Renal cortex interstitium (tissue), 11 donors: ENCODE data around the gene LGALS1. TPM values are rescaled to one million over a fixed set of nuclear protein-coding genes. Genes with fewer than 3 reads are reported as not detected.
"Not testable (repeated sequence)": the region's sequence is repeated elsewhere in the genome, so short reads cannot be mapped to it uniquely, and the experiment has no call there.

Source experiments
- DNase-seq, 11 donors: peaks; one replicate each; pipeline ENCODE4 v3.0.0-alpha.2; 2013; ENCODE audit warnings: low read depth in 9 of 11, low spot score in 4 of 11; ENCODE audit errors: extremely low read depth in 1 of 11
- polyA plus RNA-seq, 3 donors: library from polyadenylated mRNA; unstranded; fragments of 120-200 nt; gene quantifications; one replicate each; pipeline ENCODE4 v1.2.1, GENCODE V29; 2013; ENCODE audit not compliant: insufficient read length in 3 of 3

The LGALS1 gene
- polyA plus RNA-seq, 3 donors = 311 to 548 (median 409) TPM

DNA sequence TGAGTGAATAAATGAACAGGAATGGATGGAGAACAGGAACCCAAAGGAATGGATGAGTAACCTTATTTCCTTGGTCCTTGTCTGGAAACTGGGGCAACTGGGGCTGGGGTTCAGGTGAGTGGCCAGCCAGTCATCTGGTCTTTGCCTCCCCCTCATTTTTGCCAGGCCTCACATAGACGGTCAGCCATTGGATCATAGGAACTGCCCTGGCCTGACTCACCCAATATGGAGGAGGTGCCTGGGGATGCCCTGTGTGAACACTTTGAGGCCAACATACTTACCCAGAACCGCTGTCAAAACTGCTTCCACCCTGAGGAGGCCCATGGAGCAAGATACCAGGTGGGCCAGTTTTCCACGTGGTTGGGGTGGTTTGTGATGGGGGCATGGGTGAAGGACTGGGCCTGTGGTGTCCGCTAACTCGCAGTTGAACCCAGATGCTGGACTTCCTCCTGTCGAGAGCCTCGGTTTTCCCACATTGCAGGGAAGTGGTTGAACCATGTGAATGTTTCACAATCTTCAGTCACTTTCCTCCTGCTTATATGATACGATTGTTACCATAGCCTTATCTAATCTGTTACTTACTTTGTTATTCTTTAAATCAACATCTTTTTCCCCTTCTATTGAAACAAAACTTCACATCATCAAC is 25.8 kb downstream of the LGALS1 start:
- DNase-seq = no peak

DNA sequence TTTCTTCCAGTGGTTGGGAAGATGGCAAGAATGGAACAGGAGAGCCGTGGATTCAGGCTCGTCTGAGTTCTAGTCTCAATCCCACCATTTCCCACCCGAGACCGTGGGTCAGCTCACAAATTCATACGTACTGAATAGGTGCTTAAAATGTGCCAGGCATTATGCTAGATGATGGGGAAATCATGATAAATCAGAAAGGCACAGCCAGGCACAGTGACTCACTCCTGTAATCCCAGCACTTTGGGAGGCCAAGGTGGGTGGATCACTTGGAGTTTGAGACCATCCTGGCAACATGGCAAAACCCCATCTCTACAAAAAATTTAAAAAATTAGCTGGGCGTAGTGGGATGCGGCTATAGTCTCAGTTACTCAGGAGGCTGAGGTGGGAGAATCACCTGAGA is 28.5 kb downstream of the LGALS1 start:
- no peak for DNase-seq

DNA sequence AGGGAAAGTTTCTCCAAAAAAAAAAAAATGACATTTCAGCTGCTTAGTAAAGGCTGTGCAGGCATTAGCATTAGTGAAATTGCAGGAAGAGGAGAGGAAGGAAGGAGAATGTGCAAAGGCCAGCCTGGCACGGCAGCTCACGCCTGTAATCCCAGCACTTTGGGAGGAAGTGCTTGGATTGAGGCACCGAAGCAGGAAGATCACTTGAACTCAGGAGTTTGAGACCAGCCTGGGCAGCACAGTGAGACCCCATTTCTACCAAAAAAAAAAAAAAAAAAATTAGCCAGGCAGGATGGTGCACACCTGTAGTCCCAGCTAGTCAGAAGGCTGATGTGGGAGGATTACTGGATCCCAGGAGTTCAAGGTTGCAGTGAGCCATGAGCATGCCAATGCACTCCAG is 29.2 kb downstream of the LGALS1 start:
- DNase-seq = no peak

DNA sequence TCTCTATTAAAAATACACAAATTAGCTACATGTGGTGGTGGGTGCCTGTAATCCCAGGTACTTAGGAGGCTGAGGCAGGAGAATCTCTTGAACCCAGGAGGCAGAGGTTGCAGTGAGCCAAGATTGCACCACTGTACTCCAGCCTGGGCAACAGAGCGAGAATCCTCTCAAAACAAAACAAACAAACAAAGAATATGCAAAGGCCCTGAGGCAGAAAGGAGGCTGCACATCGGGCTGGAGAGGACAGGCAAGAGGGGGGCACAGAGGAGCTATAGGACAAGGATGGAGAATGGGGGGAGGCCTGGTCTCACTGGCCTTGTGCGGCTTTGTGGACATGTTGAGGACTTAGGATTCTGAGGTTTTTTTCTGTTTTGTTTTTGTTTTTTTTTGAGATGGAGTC is 29.8 kb downstream of the LGALS1 start:
- no peak for DNase-seq

DNA sequence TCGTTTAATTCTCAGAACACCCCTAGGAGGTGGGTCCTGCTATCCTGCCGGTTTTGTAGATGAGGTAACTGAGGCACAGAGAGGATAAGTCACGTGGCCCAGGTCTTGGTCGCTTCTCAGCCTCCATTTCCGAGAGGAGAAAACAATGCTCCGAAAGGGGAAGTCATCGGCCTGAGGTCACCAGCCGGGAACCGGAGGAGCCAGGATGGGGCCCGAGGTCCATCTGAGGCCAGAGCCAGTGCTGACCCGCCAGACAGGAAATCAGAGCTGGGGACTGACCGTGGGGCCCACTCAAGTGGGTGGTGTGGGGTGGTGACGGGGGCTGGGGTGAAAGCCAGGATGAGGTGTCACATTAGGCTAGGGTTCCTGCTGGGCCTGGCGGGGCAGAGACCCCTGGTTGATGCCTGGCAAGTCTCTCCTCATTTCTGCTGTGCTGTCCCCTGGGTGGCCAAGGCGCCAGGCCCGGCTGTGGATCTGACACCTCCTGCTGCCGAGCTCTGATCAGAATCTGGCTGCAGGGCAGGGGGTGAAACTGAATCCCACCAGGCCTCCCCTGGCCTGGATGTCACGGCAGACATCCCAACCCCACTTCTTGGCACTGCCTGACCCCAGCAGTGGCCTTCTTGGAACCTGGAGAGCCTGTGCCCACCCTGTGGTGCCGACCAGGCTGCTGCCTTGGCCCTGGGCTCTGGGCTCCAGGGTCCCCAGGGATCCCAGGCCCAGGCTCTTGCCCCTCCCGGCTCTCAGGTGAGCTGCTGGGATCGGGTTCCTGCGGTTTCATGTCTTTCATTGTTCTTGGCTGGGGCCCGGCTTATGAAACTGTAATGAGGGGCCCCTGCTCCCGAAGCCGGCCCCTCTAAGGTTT is 33.4 kb downstream of the LGALS1 start:
- DNase-seq = no peak

DNA sequence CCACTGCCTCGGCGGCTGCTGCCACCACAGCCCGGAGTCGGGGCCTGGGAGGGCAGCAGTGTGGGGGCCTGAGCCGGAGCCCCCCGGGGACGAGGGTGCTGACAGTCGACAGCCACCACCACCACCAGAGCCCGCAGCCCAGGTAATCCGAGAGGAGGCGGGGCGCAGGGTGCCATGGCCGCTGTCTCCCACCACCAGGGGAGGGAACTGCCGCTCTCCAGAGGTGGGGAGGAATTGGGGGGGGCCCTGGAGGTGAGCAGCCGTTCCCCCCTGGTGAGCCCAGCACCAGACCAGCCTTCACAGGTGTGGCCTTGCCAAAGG is 34.0 kb downstream of the LGALS1 start:
- no peak for DNase-seq

DNA sequence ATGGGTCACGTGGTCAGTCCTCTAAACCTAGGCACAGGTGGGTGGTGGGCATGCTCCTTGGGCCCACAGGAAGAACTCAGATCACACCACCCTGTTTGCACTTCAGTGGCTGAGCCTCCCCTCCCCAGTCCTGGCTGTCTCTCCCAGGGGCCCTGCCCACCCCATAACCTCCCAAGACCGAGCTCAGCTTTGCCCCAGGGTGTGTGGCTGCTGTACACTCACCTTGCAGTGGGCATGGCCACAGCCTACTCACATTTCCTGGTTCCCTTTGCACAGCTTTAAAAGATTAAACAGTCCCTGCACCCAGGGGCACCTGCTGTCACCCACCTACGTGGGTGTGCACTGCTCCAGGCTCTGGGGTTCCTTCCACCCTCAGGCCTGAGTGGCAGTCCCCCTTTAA is 35.2 kb downstream of the LGALS1 start:
- no peak for DNase-seq

DNA sequence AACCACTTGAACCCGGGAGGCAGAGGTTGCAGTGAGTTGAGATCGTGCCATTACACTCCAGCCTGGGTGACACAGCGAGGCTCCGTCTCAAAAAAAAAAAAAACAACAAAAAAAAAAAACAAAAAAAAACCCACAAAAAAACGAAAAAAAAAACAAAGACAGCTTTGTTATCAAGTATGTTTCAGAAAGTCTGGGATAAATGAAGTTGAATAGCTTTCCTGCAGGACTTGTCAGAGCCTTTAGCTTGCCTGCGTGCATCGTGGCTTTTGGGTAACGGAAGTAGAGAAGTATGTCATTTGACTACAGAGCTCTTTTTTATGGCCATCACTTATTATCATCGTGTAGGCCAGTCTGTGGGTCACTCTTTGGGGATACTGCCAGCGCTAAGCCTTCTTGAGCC is 36.1 kb downstream of the LGALS1 start:
- no peak for DNase-seq

DNA sequence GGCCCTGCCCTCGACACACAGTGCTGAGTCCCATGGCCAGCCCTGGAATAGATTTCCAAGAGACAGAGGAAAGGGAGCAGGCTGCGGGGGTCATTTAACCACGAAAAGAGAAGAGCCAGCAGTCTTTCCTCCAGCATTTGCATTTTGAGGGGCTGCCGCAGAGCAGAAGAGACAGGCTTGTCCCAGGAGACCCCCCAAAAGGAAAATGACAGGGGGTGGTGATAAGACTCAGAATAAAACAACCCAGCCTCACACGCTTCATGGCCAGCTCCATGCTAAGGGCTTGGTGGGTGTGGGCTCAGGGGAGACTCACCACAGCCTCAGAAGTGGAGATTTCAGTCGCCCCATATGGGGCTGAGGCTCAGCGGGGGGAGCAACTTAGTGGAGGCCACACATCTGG is 38.3 kb downstream of the LGALS1 start:
- DNase-seq = no peak

DNA sequence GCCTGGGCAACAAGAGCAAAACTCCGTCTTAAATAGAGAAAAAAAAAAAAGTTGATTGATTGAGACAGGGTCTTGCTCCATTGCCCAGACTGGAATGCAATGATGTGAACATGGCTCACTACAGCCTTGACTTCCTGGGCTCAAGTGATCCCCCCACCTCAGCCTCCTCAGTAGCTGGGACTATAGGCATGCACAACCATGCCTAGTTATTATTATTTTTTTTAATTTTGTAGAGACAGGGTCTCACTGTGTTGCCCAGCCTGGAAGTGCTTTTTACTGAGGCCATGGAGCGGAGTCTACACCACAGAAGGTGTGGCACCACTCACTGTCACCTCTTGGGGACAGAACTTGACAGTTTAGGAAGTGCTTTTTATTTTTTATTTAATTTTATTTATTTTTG is 39.2 kb downstream of the LGALS1 start:
- DNase-seq = no peak

DNA sequence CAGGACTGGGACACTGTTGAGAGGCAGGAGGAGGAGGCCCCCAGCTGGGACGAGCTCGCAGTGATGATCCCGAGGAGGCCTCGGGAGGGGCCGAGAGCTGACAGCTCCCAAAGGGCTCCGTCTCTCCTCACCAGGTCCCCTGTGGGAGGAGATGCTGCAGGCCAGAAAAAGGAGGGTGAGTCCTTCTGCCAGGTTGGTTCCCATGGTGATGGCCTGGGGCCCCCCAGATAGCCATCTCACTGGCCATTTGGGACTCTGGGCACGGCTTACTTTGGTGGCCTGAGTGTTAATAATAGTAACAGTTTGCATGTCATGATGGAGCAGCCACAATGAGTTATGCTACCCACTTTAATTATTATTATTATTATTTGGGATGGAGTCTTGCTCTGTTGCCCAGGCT is 40.3 kb downstream of the LGALS1 start:
- DNase-seq = no peak

DNA sequence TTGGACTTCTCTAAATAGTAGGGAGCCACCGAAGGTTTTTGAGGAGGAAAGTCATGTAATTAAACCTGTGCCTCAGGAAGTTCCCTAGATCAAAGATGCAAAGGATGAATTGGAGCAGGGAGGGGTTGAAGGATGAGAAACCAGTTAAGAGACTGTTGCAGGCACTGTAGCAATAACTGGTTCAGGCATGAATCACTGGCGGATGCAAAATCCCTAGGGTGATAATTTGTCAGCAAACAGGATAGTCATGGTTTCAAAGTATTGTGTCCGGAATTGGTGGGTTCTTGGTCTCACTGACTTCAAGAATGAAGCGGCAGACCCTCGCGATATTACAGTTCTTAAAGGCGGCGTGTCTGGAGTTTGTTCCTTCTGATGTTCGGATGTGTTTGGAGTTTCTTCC is 41.3 kb downstream of the LGALS1 start:
- no peak for DNase-seq

DNA sequence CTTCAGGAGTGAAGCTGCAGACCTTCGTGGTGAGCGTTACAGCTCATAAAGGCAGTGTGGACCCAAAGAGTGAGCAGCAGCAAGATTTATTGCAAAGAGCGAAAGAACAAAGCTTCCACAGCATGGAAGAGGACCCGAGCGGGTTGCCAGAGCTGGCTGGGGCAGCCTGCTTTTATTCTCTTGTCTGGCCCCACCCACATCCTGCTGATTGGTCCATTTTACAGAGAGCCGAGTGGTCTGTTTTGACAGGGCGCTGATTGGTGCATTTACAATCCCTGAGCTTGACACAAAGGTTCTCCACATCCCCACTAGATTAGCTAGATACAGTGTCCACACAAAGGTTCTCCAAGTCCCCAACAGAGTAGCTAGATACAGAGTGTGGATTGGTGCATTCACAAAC is 41.8 kb downstream of the LGALS1 start:
- DNase-seq = not testable (repeated sequence)

DNA sequence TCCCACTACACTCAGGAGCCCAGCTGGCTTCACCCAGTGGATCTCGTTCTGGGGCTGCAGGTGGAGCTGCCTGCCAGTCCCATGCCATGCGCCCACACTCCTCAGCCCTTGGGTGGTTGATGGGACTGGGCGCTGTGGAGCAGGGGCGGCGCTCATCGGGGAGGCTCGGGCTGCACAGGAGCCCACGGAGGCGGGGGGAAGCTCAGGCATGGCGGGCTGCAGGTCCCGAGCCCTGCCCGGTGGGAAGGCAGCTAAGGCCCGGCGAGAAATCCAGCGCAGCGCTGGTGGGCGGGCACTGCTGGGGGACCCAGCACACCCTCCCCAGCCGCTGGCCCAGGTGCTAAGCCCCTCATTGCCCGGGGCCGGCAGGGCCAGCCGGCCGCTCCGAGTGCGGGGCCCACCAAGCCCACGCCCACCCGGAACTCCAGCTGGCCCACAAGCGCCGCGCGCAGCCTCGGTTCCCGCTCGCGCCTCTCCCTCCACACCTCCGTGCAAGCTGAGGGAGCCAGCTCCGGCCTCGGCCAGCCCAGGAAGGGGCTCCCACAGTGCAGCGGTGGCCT is 42.4 kb downstream of the LGALS1 start:
- DNase-seq = not testable (repeated sequence)

DNA sequence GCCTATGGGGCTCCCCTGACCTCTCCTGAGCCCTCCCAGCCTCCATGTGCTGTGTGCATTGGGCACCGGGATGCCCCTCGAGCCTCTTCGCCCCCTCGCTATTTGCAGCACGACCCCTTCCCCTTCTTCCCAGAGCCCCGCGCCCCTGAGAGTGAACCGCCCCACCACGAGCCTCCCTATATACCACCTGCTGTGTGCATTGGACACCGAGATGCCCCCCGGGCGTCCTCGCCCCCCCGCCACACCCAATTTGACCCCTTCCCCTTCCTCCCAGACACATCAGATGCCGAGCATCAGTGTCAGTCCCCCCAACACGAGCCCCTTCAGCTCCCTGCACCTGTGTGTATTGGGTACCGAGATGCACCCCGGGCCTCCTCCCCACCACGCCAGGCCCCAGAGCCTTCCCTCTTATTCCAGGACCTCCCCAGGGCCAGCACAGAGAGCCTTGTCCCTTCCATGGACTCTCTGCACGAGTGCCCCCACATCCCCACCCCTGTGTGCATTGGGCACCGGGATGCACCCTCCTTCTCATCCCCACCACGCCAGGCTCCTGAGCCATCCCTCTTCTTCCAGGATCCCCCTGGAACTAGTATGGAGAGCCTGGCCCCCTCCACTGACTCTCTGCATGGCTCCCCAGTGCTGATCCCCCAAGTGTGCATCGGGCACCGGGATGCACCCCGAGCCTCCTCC is 50.3 kb downstream of the LGALS1 start:
- no peak for DNase-seq

DNA sequence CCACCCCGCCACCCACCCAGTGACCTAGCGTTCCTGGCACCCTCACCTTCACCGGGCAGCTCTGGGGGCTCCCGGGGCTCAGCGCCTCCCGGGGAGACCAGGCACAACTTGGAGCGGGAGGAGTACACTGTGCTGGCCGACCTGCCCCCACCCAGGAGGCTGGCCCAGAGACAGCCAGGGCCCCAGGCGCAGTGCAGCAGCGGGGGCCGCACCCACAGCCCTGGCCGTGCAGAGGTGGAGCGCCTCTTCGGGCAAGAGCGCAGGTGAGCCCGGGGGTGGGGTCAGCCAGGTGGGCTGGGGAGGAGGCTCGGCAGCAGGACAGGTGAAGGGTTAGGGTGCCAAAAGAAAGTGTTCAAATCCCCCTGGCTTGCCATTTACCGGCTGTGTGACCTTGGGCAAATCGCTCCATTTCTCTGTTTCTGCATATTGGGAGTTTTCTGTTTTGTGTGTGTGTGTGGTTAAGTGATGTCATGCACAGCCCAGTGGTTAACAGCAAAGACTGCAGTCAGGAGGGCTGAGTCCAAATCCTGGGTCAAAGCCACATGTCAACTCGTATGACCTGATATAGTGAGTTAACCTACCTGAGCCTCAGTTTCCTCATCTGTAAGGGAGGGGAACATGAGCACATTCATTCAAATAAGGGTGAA is 50.9 kb downstream of the LGALS1 start:
- no peak for DNase-seq

DNA sequence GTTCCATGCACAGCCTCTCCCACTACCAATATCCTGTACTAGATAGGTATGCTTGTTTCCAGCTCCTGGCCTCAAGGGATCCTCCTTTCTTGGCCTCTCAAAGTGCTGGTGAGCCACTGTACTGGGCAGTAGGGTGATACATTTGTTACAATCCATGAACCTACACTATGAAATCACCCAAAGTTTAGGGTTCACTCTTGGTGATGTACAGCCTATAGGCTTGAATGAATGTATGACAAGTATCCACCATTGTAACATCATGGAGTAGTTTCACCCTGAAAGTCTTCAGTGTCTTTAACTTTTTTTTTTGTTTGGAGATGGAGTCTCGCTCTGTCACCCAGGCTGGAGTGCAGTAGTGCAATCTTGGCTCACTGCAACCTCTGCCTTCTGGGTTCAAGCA is 53.2 kb downstream of the LGALS1 start:
- no peak for DNase-seq
